ENCODE measurements around the gene SDR42E1. TPM values are rescaled to one million over a fixed set of nuclear protein-coding genes. Genes with fewer than 3 reads are reported as not detected.

SDR42E1 gene
- total and polyA plus RNA-seq, 10 of the 15 experiments (the other 5 are each of a cell fraction or from before 2014, with no cell fraction given), result 1.4 to 5.5 (median 2.3) TPM

GRCh38 chr16:82034981-82035612 is 23.8 kb upstream of the SDR42E1 start, which contains the start of gene HSD17B2:
TSS of gene HSD17B2 (plus strand) at chr16:82035253. CDS start at chr16:82035425, 172 bp downstream.
- H3K27me3 ChIP-seq (replicated peaks in 1 of 2; ENCODE audit: control insufficient read depth in 2 of 2, insufficient read depth in 2 of 2, low read length in 1 of 2), result peaks cover 0 to 3% of the 10 kb centered on the region in 2 experiments; a peak in 3 of 4 replicates
- in situ Hi-C loops (cut with MboI) (no loop called here), intact Hi-C loops (cut with micrococcal nuclease; ENCODE audit: unreplicated experiment) (no loop called here)
- H3K4me2 ChIP-seq (ENCODE audit: control insufficient read depth, insufficient read depth), result no peak within 1 kb of the TSS
- RAD21 ChIA-PET (ENCODE audit: unreplicated experiment), result no interaction called here
- POLR2A ChIA-PET, result no interaction called here
- CTCF ChIA-PET, result no interaction called here
- no peaks in the 10 kb centered on the region for H3K4me1 ChIP-seq (ENCODE audit: control insufficient read depth, insufficient read depth, low read length)
- H3K9me3 ChIP-seq (replicated peaks; ENCODE audit: control insufficient read depth, insufficient read depth, low read length), result no peaks in the 10 kb centered on the region
- ATAC-seq (no peak), DNase-seq (ENCODE audit: low read depth, low spot score) (no peak), FAIRE-seq (no peak)
- no TSS peak for BruUV-seq (replicated peaks)
- H3K79me2 ChIP-seq (ENCODE audit: control insufficient read depth, insufficient read depth, low read length), result no peaks in the 10 kb centered on the region
- no peak within 1 kb of the TSS for H3K9ac ChIP-seq (ENCODE audit: control insufficient read depth, insufficient read depth, low read length)
- TF ChIP-seq E2F4 (IDR thresholded peaks at IDR 0.05; ENCODE audit: low read depth, low read length), result no peak
- no peak for TF ChIP-seq NFIC (IDR thresholded peaks at IDR 0.05; ENCODE audit: low read depth, low read length)
- TF ChIP-seq HCFC1 (IDR thresholded peaks at IDR 0.05; ENCODE audit: low read length), result no peak
- no peak for TF ChIP-seq ZBTB11 (CRISPR knock-in tag; IDR thresholded peaks at IDR 0.05)
- TF ChIP-seq ZSCAN29 (IDR thresholded peaks at IDR 0.05), result no peak
- TF ChIP-seq CEBPB (IDR thresholded peaks at IDR 0.05; ENCODE audit: borderline replicate concordance in 1 of 2, low read depth in 2 of 2, low read length in 2 of 2), result no peak
- TF ChIP-seq SIN3A (IDR thresholded peaks at IDR 0.05; ENCODE audit: low read depth, low read length), result no peak
- TF ChIP-seq MLLT1 (IDR thresholded peaks at IDR 0.05), result no peak
- no peak for TF ChIP-seq MYC (IDR thresholded peaks at IDR 0.05; ENCODE audit: insufficient read depth, insufficient read length, insufficient replicate concordance, low read length, severe bottlenecking)
- no peak for TF ChIP-seq NR2C2 (IDR thresholded peaks at IDR 0.05; ENCODE audit: borderline replicate concordance, control insufficient read depth, insufficient read length, low read depth)
- SMC1A ChIA-PET (ENCODE audit: uncharacterized antibody, unreplicated experiment), result no interaction called here
- 45% methylated on average over 6 of the region's 6 CpGs for WGBS (ENCODE audit: insufficient coverage, insufficient replicate concordance, low lambda C conversion rate, missing lambda C conversion rate)
- no peak within 1 kb of the TSS for H3K27ac ChIP-seq (ENCODE audit: control insufficient read depth, insufficient read depth)
- no peaks in the 10 kb centered on the region; the same call in 1 of the 2 replicates for H4K20me1 ChIP-seq (ENCODE audit: control insufficient read depth, insufficient read depth)
- no peak within 1 kb of the TSS for H2AFZ ChIP-seq (ENCODE audit: control insufficient read depth, low read depth, low read length)
- no peaks in the 10 kb centered on the region for H3K36me3 ChIP-seq (ENCODE audit: control insufficient read depth in 2 of 2, insufficient read depth in 2 of 2, low read length in 1 of 2)
- no peak within 1 kb of the TSS for H3K4me3 ChIP-seq
